Subcutaneous adipose tissue (tissue), 4 donors: ENCODE measurements around the gene PTPRD. TPM values are rescaled to one million over a fixed set of nuclear protein-coding genes. Genes with fewer than 3 reads are reported as not detected.

ENCODE experiments used
- CTCF ChIP-seq: fragments of 450-650 bp; IDR thresholded peaks from one replicate; pipeline ENCODE4 v1.5.1; 2016; ENCODE audit warnings: low read depth, mild to moderate bottlenecking, control low read depth, antibody characterized with exemption, moderate library complexity
- total RNA-seq, 4 donors: library from RNA; depleted of rRNA; stranded (reverse); fragments of >200 nt; gene quantifications; one replicate each; pipeline ENCODE4 v1.1.0, GENCODE V29; 2016

The PTPRD gene
- total RNA-seq, 4 donors from 2014 or later, result 5.1 to 17.3 (median 12.1) TPM

GRCh38 chr9:9362332-9362731 lies 1250.5 kb downstream of the PTPRD start:
- no peak for TF ChIP-seq CTCF

GRCh38 chr9:9352877-9353481 lies 1259.8 kb downstream of the PTPRD start:
- no peak for TF ChIP-seq CTCF

GRCh38 chr9:9341203-9341602 lies 1271.6 kb downstream of the PTPRD start:
- no peak for TF ChIP-seq CTCF

GRCh38 chr9:9337129-9337528 lies 1275.7 kb downstream of the PTPRD start:
- TF ChIP-seq CTCF, result no peak

GRCh38 chr9:9326749-9327148 lies 1286.1 kb downstream of the PTPRD start:
- no peak for TF ChIP-seq CTCF

GRCh38 chr9:9319007-9319406 lies 1293.8 kb downstream of the PTPRD start:
- TF ChIP-seq CTCF, result no peak

- TF ChIP-seq CTCF, result no peak
Observed at GRCh38 chr9:9305600-9305999, 1307.2 kb downstream of the PTPRD start.
